ENCODE results near the gene STRN.

DNA sequence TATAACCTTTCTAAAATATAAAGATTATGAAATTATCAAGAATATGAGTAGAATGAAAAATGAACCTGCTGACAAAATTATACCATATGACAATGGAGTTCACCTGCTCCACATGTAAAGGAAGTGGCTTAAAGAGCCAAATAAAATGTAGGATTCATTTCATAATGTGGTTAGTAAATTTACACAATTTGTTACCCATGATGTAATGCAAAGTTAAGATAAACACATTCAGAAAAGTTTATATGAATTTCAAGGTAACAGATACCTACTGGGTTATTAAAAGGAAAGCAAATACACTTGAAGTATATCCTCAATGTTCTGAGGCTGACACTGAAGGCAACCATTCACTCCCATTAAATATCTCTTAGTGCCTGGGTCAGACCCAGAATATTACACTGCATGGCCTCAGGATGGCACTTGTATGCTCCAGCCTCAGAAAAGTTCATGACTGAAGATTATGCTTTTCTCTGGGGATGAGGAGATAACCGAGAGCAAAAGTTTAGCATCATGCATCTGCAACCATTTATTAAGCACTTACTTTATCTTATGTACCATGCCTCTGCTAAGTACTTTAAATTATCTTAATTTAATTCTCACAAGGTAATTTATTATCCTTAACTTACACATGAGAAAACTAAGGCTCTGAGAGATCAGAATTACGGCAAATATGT, 6.2 kb downstream of the STRN start:
- TF ChIP-seq SP1 (IDR thresholded peaks at IDR 0.05) (no peak), SP1 (CRISPR knock-in tag; IDR thresholded peaks at IDR 0.05) (no peak), TAF1 (CRISPR knock-in tag; IDR thresholded peaks at IDR 0.05) (no peak), ZNF644 (CRISPR knock-in tag; IDR thresholded peaks at IDR 0.05; ENCODE audit: low read depth) (no peak), ZNF292 (CRISPR knock-in tag; IDR thresholded peaks at IDR 0.05; ENCODE audit: borderline replicate concordance, low read depth) (no peak)
- TF ChIP-seq, protein P1, sequence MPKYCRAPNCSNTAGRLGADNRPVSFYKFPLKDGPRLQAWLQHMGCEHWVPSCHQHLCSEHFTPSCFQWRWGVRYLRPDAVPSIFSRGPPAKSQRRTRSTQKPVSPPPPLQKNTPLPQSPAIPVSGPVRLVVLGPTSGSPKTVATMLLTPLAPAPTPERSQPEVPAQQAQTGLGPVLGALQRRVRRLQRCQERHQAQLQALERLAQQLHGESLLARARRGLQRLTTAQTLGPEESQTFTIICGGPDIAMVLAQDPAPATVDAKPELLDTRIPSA (CRISPR knock-in tag; IDR thresholded peaks at IDR 0.05; ENCODE audit: borderline replicate concordance): no peak
- TF ChIP-seq, protein P2, sequence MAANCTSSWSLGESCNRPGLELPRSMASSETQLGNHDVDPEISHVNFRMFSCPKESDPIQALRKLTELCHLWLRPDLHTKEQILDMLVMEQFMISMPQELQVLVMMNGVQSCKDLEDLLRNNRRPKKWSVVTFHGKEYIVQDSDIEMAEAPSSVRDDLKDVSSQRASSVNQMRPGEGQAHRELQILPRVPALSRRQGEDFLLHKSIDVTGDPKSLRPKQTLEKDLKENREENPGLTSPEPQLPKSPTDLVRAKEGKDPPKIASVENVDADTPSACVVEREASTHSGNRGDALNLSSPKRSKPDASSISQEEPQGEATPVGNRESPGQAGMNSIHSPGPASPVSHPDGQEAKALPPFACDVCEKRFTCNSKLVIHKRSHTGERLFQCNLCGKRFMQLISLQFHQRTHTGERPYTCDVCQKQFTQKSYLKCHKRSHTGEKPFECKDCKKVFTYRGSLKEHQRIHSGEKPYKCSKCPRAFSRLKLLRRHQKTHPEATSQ (CRISPR knock-in tag; IDR thresholded peaks at IDR 0.05; ENCODE audit: borderline replicate concordance): no peak
- TF ChIP-seq, protein P3, sequence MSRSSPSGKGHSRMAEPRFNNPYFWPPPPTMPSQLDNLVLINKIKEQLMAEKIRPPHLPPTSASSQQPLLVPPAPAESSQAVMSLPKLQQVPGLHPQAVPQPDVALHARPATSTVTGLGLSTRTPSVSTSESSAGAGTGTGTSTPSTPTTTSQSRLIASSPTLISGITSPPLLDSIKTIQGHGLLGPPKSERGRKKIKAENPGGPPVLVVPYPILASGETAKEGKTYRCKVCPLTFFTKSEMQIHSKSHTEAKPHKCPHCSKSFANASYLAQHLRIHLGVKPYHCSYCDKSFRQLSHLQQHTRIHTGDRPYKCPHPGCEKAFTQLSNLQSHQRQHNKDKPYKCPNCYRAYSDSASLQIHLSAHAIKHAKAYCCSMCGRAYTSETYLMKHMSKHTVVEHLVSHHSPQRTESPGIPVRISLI (CRISPR knock-in tag; IDR thresholded peaks at IDR 0.05; ENCODE audit: borderline replicate concordance): no peak
- TF ChIP-seq, protein P4, sequence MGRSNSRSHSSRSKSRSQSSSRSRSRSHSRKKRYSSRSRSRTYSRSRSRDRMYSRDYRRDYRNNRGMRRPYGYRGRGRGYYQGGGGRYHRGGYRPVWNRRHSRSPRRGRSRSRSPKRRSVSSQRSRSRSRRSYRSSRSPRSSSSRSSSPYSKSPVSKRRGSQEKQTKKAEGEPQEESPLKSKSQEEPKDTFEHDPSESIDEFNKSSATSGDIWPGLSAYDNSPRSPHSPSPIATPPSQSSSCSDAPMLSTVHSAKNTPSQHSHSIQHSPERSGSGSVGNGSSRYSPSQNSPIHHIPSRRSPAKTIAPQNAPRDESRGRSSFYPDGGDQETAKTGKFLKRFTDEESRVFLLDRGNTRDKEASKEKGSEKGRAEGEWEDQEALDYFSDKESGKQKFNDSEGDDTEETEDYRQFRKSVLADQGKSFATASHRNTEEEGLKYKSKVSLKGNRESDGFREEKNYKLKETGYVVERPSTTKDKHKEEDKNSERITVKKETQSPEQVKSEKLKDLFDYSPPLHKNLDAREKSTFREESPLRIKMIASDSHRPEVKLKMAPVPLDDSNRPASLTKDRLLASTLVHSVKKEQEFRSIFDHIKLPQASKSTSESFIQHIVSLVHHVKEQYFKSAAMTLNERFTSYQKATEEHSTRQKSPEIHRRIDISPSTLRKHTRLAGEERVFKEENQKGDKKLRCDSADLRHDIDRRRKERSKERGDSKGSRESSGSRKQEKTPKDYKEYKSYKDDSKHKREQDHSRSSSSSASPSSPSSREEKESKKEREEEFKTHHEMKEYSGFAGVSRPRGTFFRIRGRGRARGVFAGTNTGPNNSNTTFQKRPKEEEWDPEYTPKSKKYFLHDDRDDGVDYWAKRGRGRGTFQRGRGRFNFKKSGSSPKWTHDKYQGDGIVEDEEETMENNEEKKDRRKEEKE (IDR thresholded peaks at IDR 0.05): no peak
- TF ChIP-seq, protein P5, sequence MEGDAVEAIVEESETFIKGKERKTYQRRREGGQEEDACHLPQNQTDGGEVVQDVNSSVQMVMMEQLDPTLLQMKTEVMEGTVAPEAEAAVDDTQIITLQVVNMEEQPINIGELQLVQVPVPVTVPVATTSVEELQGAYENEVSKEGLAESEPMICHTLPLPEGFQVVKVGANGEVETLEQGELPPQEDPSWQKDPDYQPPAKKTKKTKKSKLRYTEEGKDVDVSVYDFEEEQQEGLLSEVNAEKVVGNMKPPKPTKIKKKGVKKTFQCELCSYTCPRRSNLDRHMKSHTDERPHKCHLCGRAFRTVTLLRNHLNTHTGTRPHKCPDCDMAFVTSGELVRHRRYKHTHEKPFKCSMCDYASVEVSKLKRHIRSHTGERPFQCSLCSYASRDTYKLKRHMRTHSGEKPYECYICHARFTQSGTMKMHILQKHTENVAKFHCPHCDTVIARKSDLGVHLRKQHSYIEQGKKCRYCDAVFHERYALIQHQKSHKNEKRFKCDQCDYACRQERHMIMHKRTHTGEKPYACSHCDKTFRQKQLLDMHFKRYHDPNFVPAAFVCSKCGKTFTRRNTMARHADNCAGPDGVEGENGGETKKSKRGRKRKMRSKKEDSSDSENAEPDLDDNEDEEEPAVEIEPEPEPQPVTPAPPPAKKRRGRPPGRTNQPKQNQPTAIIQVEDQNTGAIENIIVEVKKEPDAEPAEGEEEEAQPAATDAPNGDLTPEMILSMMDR (CRISPR knock-in tag; IDR thresholded peaks at IDR 0.05): no peak; the same call in 1 of the 2 replicates
